ENCODE results near the gene ZNF620. TPM values are rescaled to one million over a fixed set of nuclear protein-coding genes. Genes with fewer than 3 reads are reported as not detected.
A peak's percentile ranks its signal among the peaks of the same experiment; 100 is the strongest.
"Not testable (repeated sequence)": the region's sequence is repeated elsewhere in the genome, so short reads cannot be mapped to it uniquely, and the experiment has no call there.

ZNF620 gene
- total RNA-seq, 1 donor from 2014 or later: 5.5 TPM

DNA sequence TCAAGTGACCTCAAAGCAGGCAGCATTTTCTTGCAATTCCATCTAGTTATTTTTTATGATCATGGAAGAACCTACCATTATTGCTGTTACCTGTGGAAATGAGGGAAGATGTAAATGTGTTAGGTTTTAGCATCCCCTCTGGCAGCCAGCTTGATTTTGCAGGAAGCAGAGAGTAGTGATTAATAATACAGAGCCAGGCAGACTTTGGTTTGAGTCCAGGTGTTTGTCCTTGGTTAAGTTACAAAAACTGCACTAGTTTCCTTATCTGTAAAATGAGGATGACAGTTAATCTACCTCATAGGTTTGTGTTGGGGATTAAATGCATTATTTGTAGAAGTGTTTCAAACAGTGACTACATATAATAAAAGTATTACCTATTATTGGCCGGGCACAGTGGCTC is 12.2 kb downstream of the ZNF620 start:
- Mint-ChIP-seq H3K27ac (no peak overlapping the region), H3K36me3 (ENCODE audit: low read depth) (peaks cover 34% of the 10 kb centered on the region), H3K9me3 (no peaks in the 10 kb centered on the region), H3K4me1 (ENCODE audit: low read depth) (no peaks in the 10 kb centered on the region), H3K4me3 (no peak overlapping the region), H3K27me3 (ENCODE audit: insufficient read depth) (no peaks in the 10 kb centered on the region)
- no peak for DNase-seq (ENCODE audit: low spot score)
- intact Hi-C loops (cut with micrococcal nuclease): no loop called here

GRCh38 chr3:40518848-40519247 is 13.0 kb downstream of the ZNF620 start:
- intact Hi-C loops (cut with micrococcal nuclease): no loop called here
- no peaks in the 10 kb centered on the region for H3K27me3 Mint-ChIP-seq (ENCODE audit: insufficient read depth)
- peaks cover 32% of the 10 kb centered on the region for H3K36me3 Mint-ChIP-seq (ENCODE audit: low read depth)
- H3K4me3 Mint-ChIP-seq: no peak overlapping the region
- no peak overlapping the region for H3K27ac Mint-ChIP-seq
- peaks cover 2% of the 10 kb centered on the region for H3K4me1 Mint-ChIP-seq (ENCODE audit: low read depth)
- no peak for DNase-seq (ENCODE audit: low spot score)
- H3K9me3 Mint-ChIP-seq: no peaks in the 10 kb centered on the region

DNA sequence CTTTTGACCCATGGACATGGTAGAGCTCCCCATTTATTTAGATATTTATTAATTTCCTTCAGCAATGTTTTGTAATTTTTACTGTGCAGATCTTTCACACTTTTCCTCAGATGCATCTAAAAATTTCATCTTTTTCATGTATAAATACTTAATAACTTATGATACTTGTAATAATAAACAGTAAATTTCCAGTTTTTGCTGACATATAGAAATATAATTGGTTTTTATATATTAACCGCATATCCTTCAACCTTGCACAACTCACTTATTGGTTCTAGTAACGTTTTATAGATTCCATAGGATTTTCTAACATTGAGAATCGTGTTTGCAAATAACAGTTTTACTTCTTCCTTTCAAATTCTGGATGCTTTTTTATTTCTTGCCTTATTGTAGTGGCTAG is 15.4 kb downstream of the ZNF620 start:
- H3K36me3 Mint-ChIP-seq (ENCODE audit: low read depth): peaks cover 21% of the 10 kb centered on the region
- H3K9me3 Mint-ChIP-seq: no peaks in the 10 kb centered on the region
- peaks cover 21% of the 10 kb centered on the region for H3K4me1 Mint-ChIP-seq (ENCODE audit: low read depth)
- DNase-seq (ENCODE audit: low spot score): no peak
- no peak overlapping the region for H3K27ac Mint-ChIP-seq
- intact Hi-C loops (cut with micrococcal nuclease): loop anchor here (5.0 to 10.0 kb wide), 2 partner anchors 194 to 1574 kb away; partner anchors contain the start of gene TRAK1
- H3K4me3 Mint-ChIP-seq: no peak overlapping the region
- H3K27me3 Mint-ChIP-seq (ENCODE audit: insufficient read depth): no peaks in the 10 kb centered on the region

- Mint-ChIP-seq H3K27me3 (ENCODE audit: insufficient read depth) (no peaks in the 10 kb centered on the region), H3K9me3 (no peaks in the 10 kb centered on the region), H3K36me3 (ENCODE audit: low read depth) (peaks cover 22% of the 10 kb centered on the region), H3K27ac (no peak overlapping the region), H3K4me3 (peak overlapping the region; percentile 97), H3K4me1 (ENCODE audit: low read depth) (peaks cover 26% of the 10 kb centered on the region)
- intact Hi-C loops (cut with micrococcal nuclease): loop anchor here (1.0 to 10.0 kb wide), 9 partner anchors 17 to 1571 kb away; partner anchors contain the start of genes EIF1B, RPL14, TRAK1 and ULK4
- no peak for DNase-seq (ENCODE audit: low spot score)
Observed at GRCh38 chr3:40523781-40524180, 17.9 kb downstream of the ZNF620 start.

DNA sequence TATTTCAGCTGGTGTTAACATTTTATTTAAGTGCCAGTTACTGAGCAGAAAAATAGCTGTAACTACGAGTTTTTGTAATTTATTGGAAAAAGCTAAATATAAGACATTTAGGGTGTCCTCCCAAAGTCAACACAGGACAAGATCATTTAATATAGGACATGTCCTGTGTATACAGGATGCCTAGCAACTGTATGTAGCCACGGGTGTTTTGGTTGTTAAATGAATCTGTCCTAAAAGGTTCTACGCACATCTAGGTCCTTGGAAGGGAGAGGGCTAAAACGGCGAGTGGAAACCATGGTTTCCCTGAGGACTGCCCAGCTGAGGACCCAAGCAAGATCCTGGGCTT is 18.4 kb downstream of the ZNF620 start:
- Mint-ChIP-seq H3K4me1 (ENCODE audit: low read depth) (peaks cover 26% of the 10 kb centered on the region), H3K9me3 (no peaks in the 10 kb centered on the region), H3K27ac (peak overlapping the region; percentile 80), H3K27me3 (ENCODE audit: insufficient read depth) (no peaks in the 10 kb centered on the region), H3K4me3 (peak overlapping the region; percentile 97), H3K36me3 (ENCODE audit: low read depth) (peaks cover 26% of the 10 kb centered on the region)
- no peak for DNase-seq (ENCODE audit: low spot score)
- intact Hi-C loops (cut with micrococcal nuclease): loop anchor here (1.0 to 10.0 kb wide), 9 partner anchors 18 to 1571 kb away; partner anchors contain the start of genes EIF1B, RPL14, TRAK1 and ULK4

DNA sequence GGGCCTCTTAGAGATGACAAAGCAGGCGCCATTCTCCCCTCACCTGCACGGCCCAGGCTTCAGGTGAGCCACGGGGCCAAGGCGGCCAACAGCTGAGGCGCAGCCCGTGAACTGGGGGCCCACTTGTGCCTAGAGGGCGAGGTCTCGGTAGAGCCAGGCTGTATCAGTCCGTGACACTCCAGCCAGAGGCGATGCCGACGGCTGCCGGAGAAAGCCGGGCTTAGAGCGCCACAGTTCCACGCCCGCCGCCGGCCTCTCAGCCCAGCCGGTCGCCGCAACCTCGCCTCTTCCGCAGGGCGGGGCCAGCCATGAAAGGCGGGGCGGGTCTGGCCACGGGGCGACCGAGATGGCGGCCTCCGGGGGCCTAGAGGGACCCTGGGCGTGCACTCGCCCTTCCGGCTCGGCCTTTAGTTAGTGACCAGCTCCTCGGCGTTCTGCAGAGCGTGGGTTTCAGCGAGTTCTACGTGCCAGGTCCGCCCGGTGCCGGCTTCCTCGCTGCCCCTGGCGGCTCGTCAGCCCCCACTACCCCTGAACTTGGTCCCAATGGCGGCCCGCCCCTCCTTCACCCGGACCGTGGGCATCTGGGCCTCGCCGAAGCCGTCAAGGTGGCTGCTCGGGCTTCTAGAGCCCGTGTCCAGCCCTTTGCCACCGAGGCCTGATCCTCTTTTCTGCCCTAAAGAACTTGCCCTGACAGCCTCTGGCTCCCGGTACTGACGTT is 18.9 kb downstream of the ZNF620 start, which contains the start of gene ZNF621:
TSS of gene ZNF621 (plus strand) at position 393 of the 718 bp plus-strand sequence. CDS start 881 bp downstream, outside the sequence.
- DNase-seq (ENCODE audit: low spot score): peak; percentile 84
- intact Hi-C loops (cut with micrococcal nuclease): loop anchor here (1.0 to 10.0 kb wide), 9 partner anchors 18 to 1570 kb away; partner anchors contain the start of genes EIF1B, RPL14, TRAK1 and ULK4

GRCh38 chr3:40528426-40528825 is 22.6 kb downstream of the ZNF620 start:
- H3K9me3 Mint-ChIP-seq: peaks cover 21% of the 10 kb centered on the region
- H3K27ac Mint-ChIP-seq: no peak overlapping the region
- peaks cover 26% of the 10 kb centered on the region for H3K4me1 Mint-ChIP-seq (ENCODE audit: low read depth)
- DNase-seq (ENCODE audit: low spot score): no peak
- H3K27me3 Mint-ChIP-seq (ENCODE audit: insufficient read depth): no peaks in the 10 kb centered on the region
- H3K4me3 Mint-ChIP-seq: no peak overlapping the region
- peaks cover 59% of the 10 kb centered on the region for H3K36me3 Mint-ChIP-seq (ENCODE audit: low read depth)
- intact Hi-C loops (cut with micrococcal nuclease): loop anchor here (10.0 kb wide), 1 partner anchor 1566 kb away; the partner anchor contains the start of gene TRAK1

More for the DNA sequence above, 18.9 kb downstream of the ZNF620 start, which contains the start of gene ZNF621:
- H3K27me3 Mint-ChIP-seq (ENCODE audit: insufficient read depth): no peaks in the 10 kb centered on the region
- H3K36me3 Mint-ChIP-seq (ENCODE audit: low read depth): peaks cover 31% of the 10 kb centered on the region
- H3K4me3 Mint-ChIP-seq: peak within 1 kb of the TSS; percentile 97
- peaks cover 26% of the 10 kb centered on the region for H3K4me1 Mint-ChIP-seq (ENCODE audit: low read depth)
- H3K27ac Mint-ChIP-seq: peak within 1 kb of the TSS; percentile 95
- no peaks in the 10 kb centered on the region for H3K9me3 Mint-ChIP-seq

GRCh38 chr3:40532252-40532651 is 26.4 kb downstream of the ZNF620 start:
- Mint-ChIP-seq H3K4me1 (ENCODE audit: low read depth) (no peaks in the 10 kb centered on the region), H3K27ac (no peak overlapping the region), H3K27me3 (ENCODE audit: insufficient read depth) (no peaks in the 10 kb centered on the region), H3K4me3 (no peak overlapping the region), H3K36me3 (ENCODE audit: low read depth) (peaks cover 78% of the 10 kb centered on the region), H3K9me3 (peaks cover 35% of the 10 kb centered on the region)
- DNase-seq (ENCODE audit: low spot score): no peak
- intact Hi-C loops (cut with micrococcal nuclease): no loop called here

GRCh38 chr3:40534283-40534682 is 28.4 kb downstream of the ZNF620 start:
- peaks cover 42% of the 10 kb centered on the region for H3K9me3 Mint-ChIP-seq
- H3K27me3 Mint-ChIP-seq (ENCODE audit: insufficient read depth): no peaks in the 10 kb centered on the region
- intact Hi-C loops (cut with micrococcal nuclease): no loop called here
- H3K4me1 Mint-ChIP-seq (ENCODE audit: low read depth): no peaks in the 10 kb centered on the region
- H3K36me3 Mint-ChIP-seq (ENCODE audit: low read depth): peaks cover 75% of the 10 kb centered on the region
- no peak for DNase-seq (ENCODE audit: low spot score)
- H3K4me3 Mint-ChIP-seq: no peak overlapping the region
- H3K27ac Mint-ChIP-seq: no peak overlapping the region

DNA sequence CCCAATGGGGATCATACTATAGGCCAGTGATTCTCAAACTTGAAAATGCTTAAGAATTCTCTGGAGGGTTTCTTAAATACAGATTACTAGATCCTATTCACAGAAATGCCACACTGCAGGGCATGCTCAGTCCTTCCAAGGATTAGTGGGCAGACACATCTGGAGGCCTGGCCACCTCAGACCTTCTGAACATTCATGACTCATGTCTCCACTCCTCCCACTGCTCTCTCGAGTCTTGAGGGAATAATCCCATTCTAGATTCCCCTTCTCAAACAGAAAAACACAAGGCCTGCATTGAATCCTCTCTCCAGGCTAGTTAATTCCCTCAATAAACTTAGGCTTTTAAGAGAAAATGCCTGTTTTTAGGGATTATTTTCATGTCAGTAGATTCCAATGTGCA is 41.0 kb downstream of the ZNF620 start:
- intact Hi-C loops (cut with micrococcal nuclease): no loop called here
- Mint-ChIP-seq H3K9me3 (no peaks in the 10 kb centered on the region), H3K27me3 (ENCODE audit: insufficient read depth) (no peaks in the 10 kb centered on the region), H3K36me3 (ENCODE audit: low read depth) (no peaks in the 10 kb centered on the region), H3K27ac (no peak overlapping the region), H3K4me3 (no peak overlapping the region), H3K4me1 (ENCODE audit: low read depth) (no peaks in the 10 kb centered on the region)
- no peak for DNase-seq (ENCODE audit: low spot score)

- H3K9me3 Mint-ChIP-seq: no peaks in the 10 kb centered on the region
- intact Hi-C loops (cut with micrococcal nuclease): no loop called here
Observed at GRCh38 chr3:40550167-40550566, 44.3 kb downstream of the ZNF620 start.

DNA sequence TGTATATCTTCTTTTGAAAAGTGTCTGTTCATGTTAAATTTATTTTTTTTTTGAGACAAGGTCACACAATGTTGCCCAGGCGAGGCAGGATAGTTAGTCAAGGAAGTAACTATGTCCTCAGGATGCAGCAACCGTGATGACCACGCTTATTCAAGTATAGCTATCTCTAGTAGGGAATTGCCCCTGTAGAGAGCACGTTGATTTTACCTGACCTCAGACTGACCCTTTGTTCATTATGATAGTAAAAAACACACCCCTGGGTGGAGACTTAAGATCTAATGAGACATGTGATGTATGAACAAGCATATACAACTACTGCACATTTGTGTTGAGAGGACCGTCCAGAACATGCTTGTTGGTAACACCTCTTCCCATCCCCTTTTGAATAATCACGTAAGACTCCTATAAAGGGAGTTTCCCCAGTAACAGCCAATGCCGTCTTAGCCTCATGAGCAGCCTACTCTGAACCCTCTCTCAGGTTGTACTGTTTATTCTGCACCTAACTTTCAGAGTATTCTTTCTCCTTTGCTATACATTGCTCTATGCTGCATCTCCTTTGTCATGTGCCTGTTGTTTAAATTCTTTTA is 51.8 kb downstream of the ZNF620 start:
- H3K36me3 Mint-ChIP-seq (ENCODE audit: low read depth): no peaks in the 10 kb centered on the region
- no peaks in the 10 kb centered on the region for H3K9me3 Mint-ChIP-seq
- no peak overlapping the region for H3K27ac Mint-ChIP-seq
- H3K4me3 Mint-ChIP-seq: no peak overlapping the region
- DNase-seq (ENCODE audit: low spot score): no peak
- no peaks in the 10 kb centered on the region for H3K4me1 Mint-ChIP-seq (ENCODE audit: low read depth)
- intact Hi-C loops (cut with micrococcal nuclease): no loop called here
- H3K27me3 Mint-ChIP-seq (ENCODE audit: insufficient read depth): no peaks in the 10 kb centered on the region

More at GRCh38 chr3:40550167-40550566, 44.3 kb downstream of the ZNF620 start:
- Mint-ChIP-seq H3K27me3 (ENCODE audit: insufficient read depth) (no peaks in the 10 kb centered on the region), H3K36me3 (ENCODE audit: low read depth) (no peaks in the 10 kb centered on the region), H3K4me3 (no peak overlapping the region), H3K4me1 (ENCODE audit: low read depth) (no peaks in the 10 kb centered on the region), H3K27ac (no peak overlapping the region)
- no peak for DNase-seq (ENCODE audit: low spot score)

- H3K9me3 Mint-ChIP-seq; DNase-seq (ENCODE audit: low spot score); H3K27ac Mint-ChIP-seq; H3K27me3 Mint-ChIP-seq (ENCODE audit: insufficient read depth); H3K4me3 Mint-ChIP-seq; H3K36me3 Mint-ChIP-seq (ENCODE audit: low read depth); H3K4me1 Mint-ChIP-seq (ENCODE audit: low read depth); intact Hi-C loops (cut with micrococcal nuclease): not testable (repeated sequence)
Observed at GRCh38 chr3:40562482-40562881, 56.6 kb downstream of the ZNF620 start.

Measured in activated T-helper 1 cell treated with anti-CD3 and anti-CD28 coated beads, Interleukin-12 subunit alpha, Interleukin-12 subunit beta, Interleukin-2, Interleukin-4 antibody, amounts not matched to agents 30 ng/mL and 10 ng/mL and 1 ng/mL, durations not matched to agents 14 hours and 24 hours and 36 hours (primary cell).